ENCODE data around the gene CA10.

Gene CA10

GRCh38 chr17:52149626-52150025 lies 8.9 kb downstream of the CA10 start:
- H3K27ac ChIP-seq (replicated peaks): no peak overlapping the region
- no peak for DNase-seq (ENCODE audit: low read depth in 1 of 2, low spot score in 1 of 2)
- H3K4me3 ChIP-seq (replicated peaks; ENCODE audit: insufficient read depth, low read length): no peak overlapping the region
- TF ChIP-seq CTCF (IDR thresholded peaks at IDR 0.05; ENCODE audit: insufficient read depth, low read length) (no peak), SPI1 (IDR thresholded peaks at IDR 0.05; ENCODE audit: borderline replicate concordance, low read depth) (no peak), POLR2AphosphoS5 (IDR thresholded peaks at IDR 0.05; ENCODE audit: low read depth) (no peak), GABPA (IDR thresholded peaks at IDR 0.05; ENCODE audit: low read depth) (no peak)
- TF ChIP-seq, protein P1, sequence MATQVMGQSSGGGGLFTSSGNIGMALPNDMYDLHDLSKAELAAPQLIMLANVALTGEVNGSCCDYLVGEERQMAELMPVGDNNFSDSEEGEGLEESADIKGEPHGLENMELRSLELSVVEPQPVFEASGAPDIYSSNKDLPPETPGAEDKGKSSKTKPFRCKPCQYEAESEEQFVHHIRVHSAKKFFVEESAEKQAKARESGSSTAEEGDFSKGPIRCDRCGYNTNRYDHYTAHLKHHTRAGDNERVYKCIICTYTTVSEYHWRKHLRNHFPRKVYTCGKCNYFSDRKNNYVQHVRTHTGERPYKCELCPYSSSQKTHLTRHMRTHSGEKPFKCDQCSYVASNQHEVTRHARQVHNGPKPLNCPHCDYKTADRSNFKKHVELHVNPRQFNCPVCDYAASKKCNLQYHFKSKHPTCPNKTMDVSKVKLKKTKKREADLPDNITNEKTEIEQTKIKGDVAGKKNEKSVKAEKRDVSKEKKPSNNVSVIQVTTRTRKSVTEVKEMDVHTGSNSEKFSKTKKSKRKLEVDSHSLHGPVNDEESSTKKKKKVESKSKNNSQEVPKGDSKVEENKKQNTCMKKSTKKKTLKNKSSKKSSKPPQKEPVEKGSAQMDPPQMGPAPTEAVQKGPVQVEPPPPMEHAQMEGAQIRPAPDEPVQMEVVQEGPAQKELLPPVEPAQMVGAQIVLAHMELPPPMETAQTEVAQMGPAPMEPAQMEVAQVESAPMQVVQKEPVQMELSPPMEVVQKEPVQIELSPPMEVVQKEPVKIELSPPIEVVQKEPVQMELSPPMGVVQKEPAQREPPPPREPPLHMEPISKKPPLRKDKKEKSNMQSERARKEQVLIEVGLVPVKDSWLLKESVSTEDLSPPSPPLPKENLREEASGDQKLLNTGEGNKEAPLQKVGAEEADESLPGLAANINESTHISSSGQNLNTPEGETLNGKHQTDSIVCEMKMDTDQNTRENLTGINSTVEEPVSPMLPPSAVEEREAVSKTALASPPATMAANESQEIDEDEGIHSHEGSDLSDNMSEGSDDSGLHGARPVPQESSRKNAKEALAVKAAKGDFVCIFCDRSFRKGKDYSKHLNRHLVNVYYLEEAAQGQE (IDR thresholded peaks at IDR 0.05; ENCODE audit: insufficient replicate concordance, low read depth): no peak
- peaks cover 3% of the 10 kb centered on the region for H3K27me3 ChIP-seq (ENCODE audit: insufficient read depth, poor library complexity, severe bottlenecking)

DNA sequence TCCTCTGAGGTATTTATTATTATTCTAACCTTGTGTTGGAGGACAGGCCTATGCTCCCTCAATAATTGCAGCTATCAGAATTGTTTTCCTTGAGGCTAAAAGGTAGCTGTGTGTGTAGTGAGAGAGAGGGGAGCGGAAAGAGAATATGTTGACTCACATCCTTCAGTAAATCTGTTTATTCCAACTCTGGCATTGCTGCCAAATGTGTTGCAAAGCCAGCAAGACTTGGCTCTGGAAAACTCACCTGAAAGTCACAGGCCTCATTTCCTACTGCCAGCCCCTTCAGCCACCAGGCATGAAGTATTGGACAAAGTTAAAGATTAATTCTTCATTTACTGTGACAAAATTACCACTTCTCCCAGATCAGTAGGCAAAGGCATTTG lies 9.6 kb downstream of the CA10 start:
- peaks cover 3% of the 10 kb centered on the region for H3K27me3 ChIP-seq (ENCODE audit: insufficient read depth, poor library complexity, severe bottlenecking)
- no peak overlapping the region for H3K27ac ChIP-seq (replicated peaks)
- TF ChIP-seq CTCF (IDR thresholded peaks at IDR 0.05; ENCODE audit: insufficient read depth, low read length) (no peak), POLR2AphosphoS5 (IDR thresholded peaks at IDR 0.05; ENCODE audit: low read depth) (no peak), GABPA (IDR thresholded peaks at IDR 0.05; ENCODE audit: low read depth) (no peak), SPI1 (IDR thresholded peaks at IDR 0.05; ENCODE audit: borderline replicate concordance, low read depth) (no peak)
- TF ChIP-seq, protein P1 (IDR thresholded peaks at IDR 0.05; ENCODE audit: insufficient replicate concordance, low read depth): no peak
- no peak for DNase-seq (ENCODE audit: low read depth in 1 of 2, low spot score in 1 of 2)
- H3K4me3 ChIP-seq (replicated peaks; ENCODE audit: insufficient read depth, low read length): no peak overlapping the region

DNA sequence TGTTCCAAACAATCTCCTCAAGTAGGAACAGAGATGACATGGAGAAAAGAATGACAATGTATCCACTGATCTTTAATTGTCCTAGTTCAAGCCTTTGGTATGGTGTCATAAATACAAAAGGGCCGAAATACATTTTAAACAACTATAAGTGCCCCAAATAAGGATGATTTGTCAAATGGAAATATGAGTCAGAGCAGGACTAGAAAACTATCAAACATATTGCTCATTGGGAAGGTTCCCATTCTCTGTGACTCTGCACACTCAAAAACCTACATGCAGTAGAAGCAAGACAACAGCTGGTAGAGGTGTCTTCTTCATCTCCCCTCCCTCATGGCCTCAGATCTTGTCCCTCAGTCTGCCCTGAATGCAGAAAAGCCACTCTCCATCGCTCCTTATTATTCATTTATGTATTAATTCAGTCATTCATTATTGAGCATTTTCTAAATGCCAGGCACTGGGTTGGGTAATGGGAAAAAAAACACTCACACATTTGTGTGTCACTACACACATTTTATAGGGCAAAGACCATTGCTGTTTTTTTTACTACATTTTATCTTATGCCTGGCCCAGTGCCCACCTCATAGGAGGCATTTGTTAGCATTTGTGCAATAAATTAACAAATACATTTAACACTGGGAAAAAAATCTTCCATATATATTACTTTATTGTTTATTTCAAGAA lies 10.1 kb downstream of the CA10 start:
- Histone ChIP-seq H3K4me3 (replicated peaks; ENCODE audit: insufficient read depth, low read length) (no peak overlapping the region), H3K27me3 (ENCODE audit: insufficient read depth, poor library complexity, severe bottlenecking) (peaks cover 3% of the 10 kb centered on the region), H3K27ac (replicated peaks) (no peak overlapping the region)
- no peak for DNase-seq (ENCODE audit: low read depth in 1 of 2, low spot score in 1 of 2)
- TF ChIP-seq POLR2AphosphoS5 (IDR thresholded peaks at IDR 0.05; ENCODE audit: low read depth) (no peak), GABPA (IDR thresholded peaks at IDR 0.05; ENCODE audit: low read depth) (no peak), SPI1 (IDR thresholded peaks at IDR 0.05; ENCODE audit: borderline replicate concordance, low read depth) (no peak), CTCF (IDR thresholded peaks at IDR 0.05; ENCODE audit: insufficient read depth, low read length) (no peak)
- TF ChIP-seq, protein P1 (IDR thresholded peaks at IDR 0.05; ENCODE audit: insufficient replicate concordance, low read depth): no peak

All from HL-60 (cell line).